MM.1S (cell line): ENCODE results near the gene CNTNAP2.

ENCODE experiments used
- DNase-seq: peaks from one replicate; pipeline ENCODE4 v3.0.0-alpha.2; 2015
- H2AFZ ChIP-seq: fragments of 300-600 bp; sonication (generic); 2 replicates; pipeline ENCODE4 v1.6.0; 2016; ENCODE audit warnings: antibody characterized with exemption, low read length
- H3F3A ChIP-seq: fragments of 300-600 bp; sonication (generic); 2 replicates; pipeline ENCODE4 v1.6.1; 2016; ENCODE audit warnings: mild to moderate bottlenecking, antibody characterized with exemption, low read length, moderate library complexity, mixed read lengths; ENCODE audit not compliant: insufficient read depth
- H3K27ac ChIP-seq: fragments of 300-600 bp; sonication (generic); 2 replicates; pipeline ENCODE4 v1.5.1; 2016; ENCODE audit warnings: mild to moderate bottlenecking, low read length
- H3K27me3 ChIP-seq: fragments of 300-600 bp; sonication (generic); replicated peaks from 2 replicates; pipeline ENCODE4 v1.6.0; 2016; ENCODE audit warnings: low read length; ENCODE audit not compliant: insufficient read depth
- H3K36me3 ChIP-seq: fragments of 300-600 bp; sonication (generic); replicated peaks from 2 replicates; pipeline ENCODE4 v1.6.1; 2016; ENCODE audit warnings: mild to moderate bottlenecking, low read length, mixed read lengths; ENCODE audit not compliant: insufficient read depth
- H3K4me1 ChIP-seq: fragments of 300-600 bp; sonication (generic); 2 replicates; pipeline ENCODE4 v1.6.1; 2016; ENCODE audit warnings: low read length, mixed read lengths
- H3K4me2 ChIP-seq: fragments of 300-600 bp; sonication (generic); 2 replicates; pipeline ENCODE4 v1.6.0; 2016; ENCODE audit warnings: low read depth, low read length
- H3K4me3 ChIP-seq: fragments of 300-600 bp; sonication (generic); 2 replicates; pipeline ENCODE4 v1.5.1; 2016; ENCODE audit warnings: low read length, mixed read lengths
- H3K79me2 ChIP-seq: fragments of 300-600 bp; sonication (generic); 2 replicates; pipeline ENCODE4 v1.6.1; 2016; ENCODE audit warnings: mixed run types, low read length, mixed read lengths
- H3K9ac ChIP-seq: fragments of 300-600 bp; sonication (generic); 2 replicates; pipeline ENCODE4 v1.6.1; 2016; ENCODE audit warnings: low read length, mixed read lengths
- H3K9me2 ChIP-seq: fragments of 300-600 bp; sonication (generic); replicated peaks from 2 replicates; pipeline ENCODE4 v1.6.1; 2016; ENCODE audit warnings: mild to moderate bottlenecking, low read length, mixed read lengths; ENCODE audit not compliant: insufficient read depth
- H3K9me3 ChIP-seq: fragments of 300-600 bp; sonication (generic); replicated peaks from 2 replicates; pipeline ENCODE4 v1.6.1; 2016; ENCODE audit warnings: mild to moderate bottlenecking, low read length, mixed read lengths; ENCODE audit not compliant: insufficient read depth
- H4K20me1 ChIP-seq: fragments of 300-600 bp; sonication (generic); 2 replicates; pipeline ENCODE4 v1.6.1; 2016; ENCODE audit warnings: mild to moderate bottlenecking, low read length, moderate library complexity, mixed read lengths; ENCODE audit not compliant: insufficient read depth
- CTCF ChIP-seq: fragments of 300-600 bp; sonication (generic); IDR thresholded peaks from 2 replicates; pipeline ENCODE4 v1.5.1; 2016; ENCODE audit warnings: antibody characterized with exemption, low read length, mixed read lengths
- EZH2 ChIP-seq: fragments of 300-600 bp; sonication (generic); optimal IDR thresholded peaks from 2 replicates; pipeline ENCODE3; 2017; ENCODE audit warnings: low read depth, mild to moderate bottlenecking, antibody characterized with exemption, low read length, mixed read lengths
- EZH2phosphoT487 ChIP-seq: fragments of 300-600 bp; sonication (generic); IDR thresholded peaks from 2 replicates; pipeline ENCODE4 v1.6.1; 2018; ENCODE audit warnings: antibody characterized with exemption, low read length

Gene CNTNAP2

GRCh38 chr7:148400101-148400500, 2283.5 kb downstream of the CNTNAP2 start:
- Histone ChIP-seq H3K27me3 (no peaks in the 10 kb centered on the region), H3K9me2 (no peaks in the 10 kb centered on the region), H3K27ac (no peak overlapping the region)

GRCh38 chr7:148402159-148402558, 2285.6 kb downstream of the CNTNAP2 start:
- no peak for DNase-seq

More at GRCh38 chr7:148400101-148400500, 2283.5 kb downstream of the CNTNAP2 start:
- Histone ChIP-seq H3K9ac (no peak overlapping the region), H3K4me1 (peaks cover 19% of the 10 kb centered on the region), H2AFZ (no peak overlapping the region), H3K36me3 (no peaks in the 10 kb centered on the region), H4K20me1 (no peaks in the 10 kb centered on the region), H3K4me2 (no peak overlapping the region), H3K79me2 (no peaks in the 10 kb centered on the region), H3K9me3 (no peaks in the 10 kb centered on the region), H3K4me3 (no peak overlapping the region), H3F3A (no peaks in the 10 kb centered on the region)
- TF ChIP-seq CTCF: no peak
- DNase-seq: no peak

GRCh38 chr7:148403466-148403993, 2286.9 kb downstream of the CNTNAP2 start:
- TF ChIP-seq CTCF (no peak), EZH2 (no peak), EZH2phosphoT487 (no peak)
- no peak overlapping the region for H3K27ac ChIP-seq

More at GRCh38 chr7:148402159-148402558, 2285.6 kb downstream of the CNTNAP2 start:
- no peak overlapping the region for H3K4me3 ChIP-seq
- peaks cover 19% of the 10 kb centered on the region for H3K4me1 ChIP-seq
- no peak overlapping the region for H3K27ac ChIP-seq
- no peaks in the 10 kb centered on the region for H3F3A ChIP-seq
- no peaks in the 10 kb centered on the region for H3K36me3 ChIP-seq
- TF ChIP-seq EZH2: no peak
- no peak for TF ChIP-seq CTCF
- no peak for TF ChIP-seq EZH2phosphoT487
- H3K9ac ChIP-seq: no peak overlapping the region
- H2AFZ ChIP-seq: no peak overlapping the region
- no peak overlapping the region for H3K4me2 ChIP-seq
- H3K9me3 ChIP-seq: no peaks in the 10 kb centered on the region
- no peaks in the 10 kb centered on the region for H3K79me2 ChIP-seq
- H3K9me2 ChIP-seq: no peaks in the 10 kb centered on the region
- H3K27me3 ChIP-seq: no peaks in the 10 kb centered on the region
- no peaks in the 10 kb centered on the region for H4K20me1 ChIP-seq

More at GRCh38 chr7:148403466-148403993, 2286.9 kb downstream of the CNTNAP2 start:
- H2AFZ ChIP-seq: no peak overlapping the region
- H4K20me1 ChIP-seq: no peaks in the 10 kb centered on the region
- no peak overlapping the region for H3K9ac ChIP-seq
- H3K9me2 ChIP-seq: no peaks in the 10 kb centered on the region
- no peaks in the 10 kb centered on the region for H3F3A ChIP-seq
- no peaks in the 10 kb centered on the region for H3K79me2 ChIP-seq
- H3K4me3 ChIP-seq: no peak overlapping the region
- no peaks in the 10 kb centered on the region for H3K9me3 ChIP-seq
- no peak for DNase-seq
- peak overlapping the region; percentile 30; the same call in 1 of the 2 replicates for H3K4me2 ChIP-seq
- H3K4me1 ChIP-seq: peaks cover 15% of the 10 kb centered on the region
- H3K27me3 ChIP-seq: no peaks in the 10 kb centered on the region
- H3K36me3 ChIP-seq: no peaks in the 10 kb centered on the region
